Measurements from ENCODE around the gene EDNRA.

The EDNRA gene

DNA sequence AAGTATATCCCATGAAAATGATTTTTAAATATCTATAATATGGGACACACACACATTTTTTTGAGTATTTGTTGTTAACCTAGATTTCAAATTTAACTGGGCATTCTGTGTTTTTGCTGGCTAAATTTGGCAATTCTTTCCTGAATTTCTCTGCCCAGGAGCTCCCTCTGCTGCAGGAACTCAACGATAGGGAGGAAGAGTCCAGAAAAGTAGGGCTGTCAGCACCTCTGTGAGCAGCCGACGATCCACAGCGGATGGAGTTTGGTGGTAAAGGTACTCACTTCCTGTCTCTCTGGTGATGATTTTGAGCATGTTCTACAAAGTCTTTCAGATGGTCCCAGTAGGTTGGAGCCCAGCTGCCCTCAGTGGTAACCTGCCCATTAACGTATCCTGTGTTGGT lies 113.2 kb downstream of the EDNRA start:
- no peak for DNase-seq
